Skeletal muscle tissue (tissue), 4 donors: ENCODE data around the gene FAM174B. TPM values are rescaled to one million over a fixed set of nuclear protein-coding genes. Genes with fewer than 3 reads are reported as not detected.
A peak's percentile ranks its signal among the peaks of the same experiment; 100 is the strongest.

ENCODE experiments used
- H3K27ac ChIP-seq: one replicate; pipeline ENCODE4 v1.7.0; 2013; ENCODE audit warnings: mild to moderate bottlenecking, low read depth, low read length, inconsistent platforms
- H3K27me3 ChIP-seq, 3 donors: one replicate each; pipeline ENCODE4 v1.7.0; 2013; ENCODE audit warnings: low read length in 3 of 3; ENCODE audit not compliant: control insufficient read depth in 3 of 3, insufficient read depth in 3 of 3
- H3K36me3 ChIP-seq, 3 donors: one replicate each; pipeline ENCODE4 v1.7.0; 2013; ENCODE audit warnings: low read length in 3 of 3; ENCODE audit not compliant: control insufficient read depth in 3 of 3, insufficient read depth in 3 of 3
- H3K4me1 ChIP-seq, 3 donors: one replicate each; pipeline ENCODE4 v1.7.0; 2013; ENCODE audit warnings: low read length in 3 of 3, mild to moderate bottlenecking in 3 of 3; ENCODE audit not compliant: control insufficient read depth in 3 of 3, insufficient read depth in 3 of 3
- H3K4me3 ChIP-seq, 3 donors: one replicate each; pipeline ENCODE4 v1.7.0; 2013; ENCODE audit warnings: low read length in 3 of 3
- H3K9ac ChIP-seq, 3 donors: one replicate each; pipeline ENCODE4 v1.7.0; 2013; ENCODE audit warnings: low read length in 3 of 3, mild to moderate bottlenecking in 3 of 3, moderate library complexity in 2 of 3, low read depth in 1 of 3
- H3K9me3 ChIP-seq, 3 donors: one replicate each; pipeline ENCODE4 v1.7.0; 2013; ENCODE audit warnings: low read length in 3 of 3; ENCODE audit not compliant: control insufficient read depth in 3 of 3
- total RNA-seq: library from RNA; depleted of rRNA; stranded (reverse); fragments of >200 nt; gene quantifications from one replicate; pipeline ENCODE4 v1.2.3, GENCODE V29; 2014
- donor health status: Osteomylitis.

FAM174B gene
- total RNA-seq, 1 donor from 2014 or later = 8.4 TPM

DNA sequence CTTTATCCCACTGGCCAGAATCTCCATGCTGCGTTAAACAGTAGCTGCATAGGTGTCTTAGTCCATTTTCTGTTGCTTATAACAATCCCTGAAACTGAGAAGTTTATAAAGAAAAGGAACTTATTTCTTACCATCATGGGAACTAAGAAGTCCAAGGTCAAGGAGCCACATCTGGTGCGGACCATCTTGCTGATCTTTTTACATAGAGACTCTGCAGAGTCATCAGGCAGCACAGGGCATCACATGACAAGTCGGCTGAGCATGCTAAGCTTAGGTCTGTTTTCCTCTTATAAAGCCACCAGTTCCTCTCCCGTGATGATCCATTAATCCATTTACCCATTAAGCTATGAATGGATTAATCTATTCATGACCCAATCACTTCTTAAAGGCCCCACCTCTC lies 22.4 kb upstream of the FAM174B start:
- Histone ChIP-seq H3K27me3 (no peaks in the 10 kb centered on the region), H3K4me1 (no peaks in the 10 kb centered on the region), H3K27ac (peak overlapping the region; percentile 5), H3K9me3 (no peaks in the 10 kb centered on the region), H3K36me3 (no peaks in the 10 kb centered on the region), H3K4me3 (no peak overlapping the region), H3K9ac (no peak overlapping the region)

DNA sequence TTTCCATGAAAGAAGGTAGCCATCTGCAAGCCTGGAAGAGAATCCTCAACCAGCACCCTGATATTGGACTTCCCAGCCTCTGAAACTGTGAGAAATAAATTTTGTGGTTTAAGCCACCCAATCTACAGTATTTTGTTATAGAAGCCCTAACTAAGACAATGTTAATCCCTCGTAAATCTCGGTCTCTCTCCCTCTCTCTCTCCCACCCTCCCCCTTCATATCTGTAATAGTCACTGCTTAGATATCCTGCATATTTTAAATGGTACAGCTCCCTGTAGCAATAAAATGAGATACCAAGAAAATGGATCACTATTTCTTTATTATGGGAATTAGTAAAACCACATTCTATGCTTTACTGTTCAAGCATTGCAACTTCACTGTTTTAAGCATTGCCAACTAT lies 21.0 kb upstream of the FAM174B start:
- H3K4me3 ChIP-seq = no peak overlapping the region

DNA sequence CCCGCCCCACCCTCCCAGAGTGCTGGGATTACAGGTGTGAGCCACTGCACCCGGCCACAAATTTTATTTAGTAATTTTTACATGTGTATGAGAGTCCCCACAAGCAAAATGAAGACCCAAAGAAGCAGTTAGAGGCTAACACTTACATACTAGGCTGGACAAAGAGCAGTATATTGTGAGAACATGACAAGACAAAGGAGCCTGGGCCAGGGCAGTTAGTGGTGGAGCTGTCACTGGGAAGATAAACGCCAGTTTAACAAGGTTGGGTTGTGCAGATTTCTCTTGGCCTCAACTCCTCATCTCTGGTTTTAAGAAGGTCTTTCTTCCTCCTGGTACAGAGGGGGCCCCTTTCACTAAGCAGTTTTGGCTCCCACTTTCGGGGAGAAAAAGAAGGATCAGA lies 19.9 kb upstream of the FAM174B start:
- no peak overlapping the region for H3K4me3 ChIP-seq
- H3K9ac ChIP-seq = no peak overlapping the region
- H3K27ac ChIP-seq = no peak overlapping the region
- H3K27me3 ChIP-seq = no peaks in the 10 kb centered on the region
- no peaks in the 10 kb centered on the region for H3K36me3 ChIP-seq
- H3K4me1 ChIP-seq = no peaks in the 10 kb centered on the region
- no peaks in the 10 kb centered on the region for H3K9me3 ChIP-seq

More for the DNA sequence above, 21.0 kb upstream of the FAM174B start:
- Histone ChIP-seq H3K9me3 (no peaks in the 10 kb centered on the region), H3K9ac (no peak overlapping the region), H3K27ac (no peak overlapping the region), H3K36me3 (no peaks in the 10 kb centered on the region), H3K27me3 (no peaks in the 10 kb centered on the region), H3K4me1 (no peaks in the 10 kb centered on the region)

DNA sequence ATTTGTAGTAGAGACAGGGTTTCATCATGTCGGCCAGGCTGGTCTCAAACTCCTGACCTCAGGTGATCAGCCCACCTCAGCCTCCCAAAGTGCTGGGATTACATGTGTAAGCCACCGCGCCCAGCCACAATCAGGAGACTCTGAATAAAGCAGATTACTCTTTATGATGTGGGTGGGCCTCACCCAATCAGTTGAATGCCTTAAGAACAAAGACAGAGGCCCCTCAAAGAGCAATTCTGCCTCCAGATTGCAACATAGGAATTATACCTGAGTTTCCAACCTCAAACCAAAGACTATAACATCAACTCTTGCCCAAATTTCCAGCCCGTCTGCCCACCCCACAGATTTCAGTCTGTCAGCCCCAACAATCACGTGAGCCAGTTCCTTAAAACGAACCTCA lies 18.8 kb upstream of the FAM174B start:
- Histone ChIP-seq H3K9me3 (no peaks in the 10 kb centered on the region), H3K27me3 (no peaks in the 10 kb centered on the region), H3K4me3 (no peak overlapping the region), H3K27ac (no peak overlapping the region), H3K36me3 (no peaks in the 10 kb centered on the region), H3K4me1 (no peaks in the 10 kb centered on the region), H3K9ac (no peak overlapping the region)

DNA sequence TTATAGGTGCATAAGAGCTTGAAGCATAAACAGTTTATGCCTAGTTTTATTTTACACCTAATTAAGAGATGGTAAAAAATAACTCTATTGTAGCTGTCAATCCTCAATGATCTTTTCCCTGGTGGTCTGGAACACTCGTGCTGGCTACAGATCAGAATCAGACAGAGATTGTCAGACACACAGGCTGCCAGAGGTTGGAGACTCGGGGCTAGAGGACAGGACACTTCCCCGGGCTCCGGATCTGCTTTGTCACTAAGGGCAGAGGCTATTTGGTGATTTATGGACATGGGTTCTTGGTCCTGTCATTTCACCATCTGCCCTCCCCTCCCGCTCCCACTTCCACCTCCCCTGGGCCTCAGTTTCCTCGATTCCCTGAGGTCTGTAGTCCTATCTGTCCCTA lies 16.5 kb upstream of the FAM174B start:
- Histone ChIP-seq H3K9me3 (no peaks in the 10 kb centered on the region), H3K4me1 (peaks cover 6 to 7% (median 7%) of the 10 kb centered on the region in 3 donors), H3K27ac (no peak overlapping the region), H3K4me3 (no peak overlapping the region), H3K36me3 (no peaks in the 10 kb centered on the region), H3K27me3 (no peaks in the 10 kb centered on the region), H3K9ac (no peak overlapping the region)

DNA sequence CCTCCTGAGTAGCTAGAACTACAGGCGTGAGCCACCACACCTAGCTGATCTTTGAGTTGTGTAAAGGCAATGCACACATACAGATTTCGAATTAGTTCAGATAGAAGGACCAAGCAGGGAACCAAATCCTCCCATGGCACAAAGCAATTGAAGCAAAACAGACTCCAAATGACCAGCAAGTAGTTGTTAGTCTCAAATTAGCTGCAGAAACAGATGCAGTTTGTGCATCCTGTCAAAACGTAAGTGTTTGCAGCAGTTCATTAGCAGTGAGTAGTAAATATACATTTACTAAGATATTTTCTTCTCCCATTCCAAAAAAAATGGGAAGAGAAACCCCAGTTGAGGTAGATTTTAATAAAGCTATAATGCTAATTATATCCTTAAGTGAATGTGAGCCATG lies 15.8 kb upstream of the FAM174B start:
- Histone ChIP-seq H3K27me3 (no peaks in the 10 kb centered on the region), H3K9me3 (no peaks in the 10 kb centered on the region), H3K4me1 (peaks cover 12 to 13% (median 13%) of the 10 kb centered on the region in 3 donors), H3K4me3 (no peak overlapping the region), H3K9ac (no peak overlapping the region), H3K27ac (no peak overlapping the region), H3K36me3 (no peaks in the 10 kb centered on the region)

DNA sequence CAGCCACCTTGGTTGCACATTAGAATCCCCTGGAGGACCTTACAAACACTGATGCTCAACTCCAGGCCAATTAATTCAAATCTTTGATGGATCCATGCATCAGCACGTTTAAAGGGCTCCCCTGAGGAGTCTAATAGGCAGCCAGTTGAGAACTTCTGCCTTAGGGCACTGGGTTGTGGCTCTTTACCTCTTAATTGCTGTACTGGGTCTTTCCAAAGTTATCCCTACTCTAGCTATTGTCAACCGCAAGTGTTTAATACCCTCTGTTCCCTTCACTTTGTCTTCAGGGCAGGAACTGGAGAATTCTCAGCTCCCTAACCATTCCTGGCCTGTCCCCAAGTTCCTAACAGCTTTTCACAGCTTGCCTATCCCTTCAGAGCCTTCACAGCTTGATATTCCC lies 15.0 kb upstream of the FAM174B start:
- Histone ChIP-seq H3K36me3 (no peaks in the 10 kb centered on the region), H3K4me1 (peaks cover 18 to 20% (median 19%) of the 10 kb centered on the region in 3 donors), H3K27me3 (no peaks in the 10 kb centered on the region), H3K9ac (no peak overlapping the region), H3K9me3 (no peaks in the 10 kb centered on the region), H3K27ac (no peak overlapping the region), H3K4me3 (no peak overlapping the region)

DNA sequence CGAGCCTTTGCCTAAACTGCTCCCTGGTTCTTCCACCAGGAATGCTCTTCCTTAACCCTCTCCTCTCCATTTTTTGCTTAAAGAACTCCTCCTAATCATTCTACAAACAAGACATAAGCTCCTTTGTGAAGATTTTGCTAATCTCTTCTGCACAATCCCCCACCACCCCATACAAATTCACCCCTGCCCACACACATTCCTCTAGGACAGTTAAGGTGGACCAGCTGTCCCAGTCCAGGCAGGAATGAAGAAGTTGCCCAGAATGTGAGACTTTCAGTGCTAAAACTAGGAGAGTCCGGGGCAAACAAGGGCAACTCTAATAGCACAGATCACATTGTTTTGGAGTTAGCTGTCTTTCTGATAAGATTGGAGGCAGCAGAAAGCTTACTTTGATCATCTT lies 13.9 kb upstream of the FAM174B start:
- H3K9ac ChIP-seq = no peak overlapping the region
- H3K4me1 ChIP-seq = peaks cover 26 to 28% (median 26%) of the 10 kb centered on the region in 3 donors
- H3K36me3 ChIP-seq = no peaks in the 10 kb centered on the region
- H3K27ac ChIP-seq = no peak overlapping the region
- H3K4me3 ChIP-seq = no peak overlapping the region
- H3K9me3 ChIP-seq = no peaks in the 10 kb centered on the region
- H3K27me3 ChIP-seq = no peaks in the 10 kb centered on the region

DNA sequence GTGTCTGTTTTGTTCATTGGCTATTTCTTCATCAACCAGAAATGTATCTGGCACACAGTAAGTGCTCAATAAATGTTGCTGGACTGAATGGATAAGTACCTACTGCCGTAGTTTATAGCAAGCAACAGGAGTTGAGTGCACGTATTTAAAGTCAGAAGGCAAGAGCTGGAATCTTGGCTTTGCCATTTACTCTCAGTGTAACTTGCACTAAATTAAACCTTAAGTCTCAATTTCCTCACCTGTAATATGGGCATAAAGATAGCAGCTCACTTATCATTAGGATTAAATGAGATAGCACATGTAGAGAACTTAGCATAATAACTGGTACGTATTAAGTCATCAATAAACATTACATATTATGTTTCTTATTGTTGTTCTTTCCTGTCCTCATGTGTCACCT lies 13.0 kb upstream of the FAM174B start:
- Histone ChIP-seq H3K27ac (no peak overlapping the region), H3K9ac (no peak overlapping the region), H3K4me3 (no peak overlapping the region), H3K4me1 (peaks cover 26 to 29% (median 26%) of the 10 kb centered on the region in 3 donors), H3K36me3 (no peaks in the 10 kb centered on the region), H3K9me3 (no peaks in the 10 kb centered on the region), H3K27me3 (no peaks in the 10 kb centered on the region)

DNA sequence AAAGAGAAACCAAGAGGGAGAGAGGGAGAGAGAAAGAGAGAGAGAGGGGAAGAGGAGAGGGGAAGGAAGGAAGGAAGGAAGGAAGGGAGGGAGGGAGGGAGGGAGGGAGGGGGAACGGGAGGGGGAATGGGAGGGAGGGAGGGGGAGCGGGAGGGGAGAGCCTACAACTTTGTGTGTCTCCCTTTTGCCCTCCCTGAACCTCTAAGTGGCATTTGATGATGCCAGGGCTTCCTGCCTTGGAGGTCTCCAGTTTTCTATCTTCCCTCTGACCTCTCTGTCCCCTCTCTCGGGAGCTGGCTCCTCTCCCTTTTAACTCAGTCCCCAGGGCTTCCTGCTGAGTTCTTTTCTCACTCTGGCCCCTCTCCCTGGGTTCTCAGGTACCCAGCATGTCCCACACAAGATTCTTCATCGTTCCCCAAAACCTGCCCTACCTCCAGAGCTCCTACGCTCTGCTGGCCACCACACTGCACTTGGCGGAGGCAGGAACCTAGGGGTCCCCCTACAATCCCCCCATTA lies 12.5 kb upstream of the FAM174B start:
- Histone ChIP-seq H3K27ac (no peak overlapping the region), H3K27me3 (no peaks in the 10 kb centered on the region), H3K4me1 (peaks cover 26 to 29% (median 26%) of the 10 kb centered on the region in 3 donors), H3K9me3 (no peaks in the 10 kb centered on the region), H3K4me3 (no peak overlapping the region), H3K9ac (no peak overlapping the region), H3K36me3 (no peaks in the 10 kb centered on the region)
